ENCODE data around the gene PPP1R7.
"Not testable (repeated sequence)": the region's sequence is repeated elsewhere in the genome, so short reads cannot be mapped to it uniquely, and the experiment has no call there.

The PPP1R7 gene

DNA sequence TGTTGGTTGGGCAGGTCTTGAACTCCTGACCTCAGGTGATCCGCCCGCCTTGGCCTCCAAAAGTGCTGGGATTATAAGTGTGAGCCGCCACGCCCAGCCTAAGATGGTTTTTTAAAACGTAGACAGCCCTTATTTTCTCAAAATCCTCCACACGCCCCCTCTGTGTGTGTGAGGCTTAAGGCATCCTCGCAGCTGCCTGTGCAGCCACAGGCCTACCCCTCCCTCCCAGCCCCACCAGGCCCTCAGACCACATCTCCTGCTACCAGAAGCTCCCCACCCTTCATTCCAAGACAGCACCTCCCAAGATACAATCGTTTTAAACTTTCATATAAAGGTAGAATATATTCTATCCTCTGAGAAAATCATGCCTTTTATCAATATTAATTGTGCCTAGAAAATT, 43.0 kb downstream of the PPP1R7 start:
- DNase-seq (ENCODE audit: low read depth in 2 of 2) = no peak

DNA sequence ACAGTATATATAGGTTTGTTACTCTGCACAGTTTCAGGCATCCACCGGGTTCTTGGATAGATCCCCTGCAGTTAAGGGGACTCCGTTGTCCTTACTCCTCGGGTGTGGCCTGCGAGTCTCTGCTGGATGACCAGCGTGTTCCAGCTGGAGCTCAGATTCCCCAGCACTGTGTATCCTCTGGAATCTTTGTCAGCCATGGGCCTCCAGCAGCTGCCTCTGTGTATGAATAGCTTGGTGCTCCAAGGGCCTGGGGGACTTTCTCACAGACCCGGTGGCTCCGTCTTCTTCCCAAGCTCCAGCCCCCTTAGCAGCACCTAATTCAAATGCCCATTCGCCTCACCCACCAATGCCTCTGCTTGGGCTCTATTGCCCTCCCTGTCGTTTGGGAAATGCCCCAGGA, 44.5 kb downstream of the PPP1R7 start:
- no peak for DNase-seq (ENCODE audit: low read depth in 2 of 2)

DNA sequence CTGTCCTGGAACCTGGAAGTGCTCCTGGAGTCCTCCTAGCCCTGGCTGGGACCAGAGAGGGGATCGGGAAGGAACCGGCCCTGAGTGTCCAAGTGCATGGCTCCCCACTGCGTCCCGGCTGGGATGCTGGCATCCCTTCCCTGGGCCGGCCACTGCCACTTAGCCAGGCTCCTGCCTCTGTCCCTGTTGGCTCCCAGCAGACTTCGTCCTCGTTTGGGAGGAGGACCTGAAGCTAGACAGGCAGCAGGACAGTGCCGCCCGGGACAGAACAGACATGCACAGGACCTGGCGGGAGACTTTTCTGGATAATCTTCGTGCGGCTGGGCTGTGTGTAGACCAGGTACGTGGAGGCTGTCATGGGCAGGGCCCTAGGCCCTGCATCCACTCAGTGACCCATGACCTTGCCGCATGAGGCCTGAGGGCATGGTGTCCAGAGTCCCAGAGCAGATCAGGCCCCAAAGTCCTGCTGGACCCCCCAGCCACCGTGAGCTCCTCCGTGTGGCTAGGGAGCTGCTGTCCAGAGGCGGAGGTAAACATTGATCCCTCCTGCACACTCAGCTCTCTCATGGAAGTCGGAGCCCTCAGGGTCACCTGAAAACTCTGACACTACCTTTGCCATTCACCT, 45.4 kb downstream of the PPP1R7 start:
- DNase-seq (ENCODE audit: low read depth in 2 of 2) = no peak

DNA sequence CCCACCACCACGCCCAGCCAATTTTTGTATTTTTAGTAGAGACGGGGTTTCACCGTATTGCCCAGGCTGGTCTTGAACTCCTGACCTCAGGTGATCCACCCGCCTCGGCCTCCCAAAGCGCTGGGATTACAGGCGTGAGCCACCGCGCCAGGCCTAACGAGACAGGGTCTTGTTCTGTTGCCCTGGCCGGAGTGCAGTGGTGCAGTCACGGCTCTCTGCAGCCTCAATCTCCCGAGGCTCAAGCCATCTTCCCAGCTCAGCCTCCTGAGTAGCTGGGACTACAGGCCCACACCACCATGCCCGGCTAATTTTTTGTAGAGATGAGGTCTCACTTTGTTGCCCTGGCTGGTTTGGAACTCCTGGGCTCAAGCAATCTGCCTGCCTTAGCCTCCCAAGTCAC, 47.0 kb downstream of the PPP1R7 start:
- not testable (repeated sequence) for DNase-seq (ENCODE audit: low read depth in 2 of 2)

DNA sequence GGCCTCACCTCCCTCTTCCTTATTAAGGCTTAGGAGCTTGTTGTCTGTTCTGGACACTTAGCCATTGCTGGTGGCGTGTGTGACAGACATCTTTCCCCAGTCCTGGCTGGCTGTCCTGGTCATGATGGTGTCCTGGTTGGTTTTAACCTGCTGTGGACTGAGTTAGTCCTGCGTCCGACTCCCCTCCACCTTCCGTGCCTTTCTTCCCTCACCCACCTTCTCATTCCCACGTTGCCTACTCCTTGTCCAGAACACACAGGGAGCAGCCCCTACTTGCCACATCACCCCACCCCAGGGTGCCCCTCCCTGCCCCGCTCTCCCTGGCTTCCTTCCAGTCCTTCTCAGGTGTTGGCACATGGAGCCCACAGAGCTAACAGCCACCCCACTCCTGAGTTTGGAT, 47.7 kb downstream of the PPP1R7 start:
- DNase-seq (ENCODE audit: low read depth in 2 of 2) = no peak

DNA sequence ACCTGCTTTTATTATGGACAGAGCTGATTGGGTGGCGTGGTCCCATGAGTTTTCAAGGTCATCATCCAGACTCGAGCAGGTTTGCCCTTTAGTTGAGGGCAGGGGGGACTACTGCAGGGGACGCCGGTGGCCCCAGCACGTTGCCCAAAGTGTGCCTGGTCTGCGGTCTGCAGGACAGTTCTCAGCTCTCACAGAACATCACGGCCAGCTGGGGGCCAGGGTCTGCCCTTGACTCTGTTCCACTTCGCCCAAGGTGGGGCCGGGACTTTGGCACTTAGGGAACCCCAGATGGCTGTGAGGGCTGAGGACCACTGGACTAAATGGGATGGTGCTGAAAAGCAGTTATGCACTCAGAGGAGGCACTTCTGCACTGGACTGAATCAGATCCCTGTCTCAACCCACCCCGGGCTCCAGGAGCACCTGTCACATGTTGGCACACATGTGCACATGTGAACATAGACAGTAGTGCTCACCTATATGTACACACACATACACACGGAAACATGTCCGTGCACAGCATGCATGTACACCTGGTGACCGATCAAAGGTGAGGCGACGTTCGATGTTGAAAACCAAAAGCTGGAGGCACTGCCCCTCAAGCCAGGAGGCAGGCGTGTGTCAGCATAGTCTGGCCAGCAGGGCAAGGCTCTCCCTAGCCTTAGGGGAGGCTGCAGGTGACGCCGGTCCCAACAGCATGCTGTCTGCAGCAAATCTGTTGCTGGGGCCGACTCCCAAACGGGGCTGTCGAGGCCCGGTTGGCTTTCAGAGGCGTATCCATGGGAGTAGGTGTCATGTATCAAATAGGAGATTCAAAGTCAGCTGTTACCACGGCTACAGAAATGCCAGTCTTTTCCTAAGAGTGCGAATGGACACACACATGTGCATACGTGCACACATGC, 48.4 kb downstream of the PPP1R7 start:
- no peak for DNase-seq (ENCODE audit: low read depth in 2 of 2)

DNA sequence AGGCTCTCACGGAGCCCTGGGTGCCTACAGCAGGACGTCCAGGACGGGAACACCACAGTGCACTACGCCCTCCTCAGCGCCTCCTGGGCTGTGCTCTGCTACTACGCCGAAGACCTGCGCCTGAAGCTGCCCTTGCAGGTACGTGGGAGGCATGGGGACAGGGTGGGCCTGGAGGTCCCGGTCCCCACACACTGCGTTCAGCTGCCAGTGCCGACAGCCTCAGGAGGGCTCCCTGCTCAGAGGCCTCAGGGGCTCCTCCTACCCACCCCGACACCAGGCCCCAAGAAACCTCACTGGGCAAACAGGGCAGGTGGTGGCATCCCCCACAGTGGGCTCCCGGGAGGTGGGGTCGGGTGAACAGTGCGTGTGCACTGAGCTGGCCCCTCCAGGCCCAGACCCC, 49.0 kb downstream of the PPP1R7 start:
- DNase-seq (ENCODE audit: low read depth in 2 of 2) = no peak

DNA sequence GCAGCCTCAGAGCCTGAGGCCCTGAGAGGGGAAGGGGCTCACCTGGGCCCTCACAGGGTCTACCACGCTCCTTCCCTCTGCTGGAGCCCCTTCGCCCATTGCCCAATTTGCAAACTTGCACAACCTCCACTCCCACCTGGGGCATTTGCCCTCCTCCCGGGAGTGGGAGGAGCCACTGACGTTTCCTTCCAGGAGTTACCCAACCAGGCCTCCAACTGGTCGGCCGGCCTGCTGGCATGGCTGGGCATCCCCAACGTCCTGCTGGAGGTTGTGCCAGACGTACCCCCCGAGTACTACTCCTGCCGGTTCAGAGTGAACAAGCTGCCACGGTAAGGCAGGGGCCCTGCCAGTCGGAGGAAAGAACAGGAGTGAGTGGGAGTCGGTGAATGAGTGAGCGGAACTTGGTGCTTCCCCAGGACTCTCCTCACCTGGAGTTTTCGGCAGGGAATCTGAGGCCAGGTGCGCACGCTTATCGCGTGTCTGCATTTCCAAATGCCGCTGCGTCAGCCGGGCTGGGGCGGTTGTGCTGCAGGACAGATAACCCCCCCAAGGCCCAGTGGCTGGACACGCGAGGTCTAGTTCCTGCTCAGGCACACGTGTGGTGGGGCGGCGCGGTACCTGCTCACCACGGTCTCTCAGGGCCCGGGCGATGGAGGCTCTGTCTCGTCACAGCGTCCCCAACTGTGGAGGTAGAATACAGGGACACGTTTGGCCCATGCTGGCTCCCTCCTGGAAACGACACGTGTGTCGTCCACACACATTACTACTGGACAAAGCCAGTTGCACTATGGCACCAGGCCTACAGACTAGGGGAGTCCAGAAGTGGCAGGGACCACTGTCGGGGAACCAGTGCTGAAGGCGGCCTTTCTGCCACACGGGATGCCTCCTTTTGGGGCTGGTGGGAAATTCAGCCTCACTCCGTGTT, 49.9 kb downstream of the PPP1R7 start:
- DNase-seq (ENCODE audit: low read depth in 2 of 2) = no peak

DNA sequence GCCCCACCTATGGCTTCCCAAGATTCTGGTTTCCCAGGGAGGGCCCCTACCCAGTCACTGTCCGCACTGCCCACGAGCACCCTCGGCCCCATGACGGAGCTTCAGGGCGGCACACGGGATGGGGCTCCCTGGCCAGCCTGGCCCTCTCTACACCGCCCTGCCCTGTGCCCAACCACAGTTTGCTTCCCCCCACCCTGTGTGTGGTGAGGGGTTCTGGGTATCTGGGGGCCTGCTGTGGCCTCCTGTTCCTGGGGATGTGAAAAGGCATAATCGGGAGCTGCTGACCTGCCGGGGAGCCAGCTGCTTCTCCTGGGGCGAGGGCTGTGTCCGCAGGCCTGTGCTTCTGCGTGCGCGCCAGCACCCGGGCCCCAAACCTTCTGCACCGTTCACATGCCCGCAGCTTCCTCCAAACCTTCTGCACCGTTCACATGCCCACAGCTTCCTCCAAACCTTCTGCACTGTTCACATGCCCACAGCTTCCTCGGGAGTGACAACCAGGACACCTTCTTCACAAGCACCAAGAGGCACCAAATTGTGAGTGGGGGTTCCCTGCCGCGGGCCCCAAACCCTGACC, 50.6 kb downstream of the PPP1R7 start:
- no peak for DNase-seq (ENCODE audit: low read depth in 2 of 2)

DNA sequence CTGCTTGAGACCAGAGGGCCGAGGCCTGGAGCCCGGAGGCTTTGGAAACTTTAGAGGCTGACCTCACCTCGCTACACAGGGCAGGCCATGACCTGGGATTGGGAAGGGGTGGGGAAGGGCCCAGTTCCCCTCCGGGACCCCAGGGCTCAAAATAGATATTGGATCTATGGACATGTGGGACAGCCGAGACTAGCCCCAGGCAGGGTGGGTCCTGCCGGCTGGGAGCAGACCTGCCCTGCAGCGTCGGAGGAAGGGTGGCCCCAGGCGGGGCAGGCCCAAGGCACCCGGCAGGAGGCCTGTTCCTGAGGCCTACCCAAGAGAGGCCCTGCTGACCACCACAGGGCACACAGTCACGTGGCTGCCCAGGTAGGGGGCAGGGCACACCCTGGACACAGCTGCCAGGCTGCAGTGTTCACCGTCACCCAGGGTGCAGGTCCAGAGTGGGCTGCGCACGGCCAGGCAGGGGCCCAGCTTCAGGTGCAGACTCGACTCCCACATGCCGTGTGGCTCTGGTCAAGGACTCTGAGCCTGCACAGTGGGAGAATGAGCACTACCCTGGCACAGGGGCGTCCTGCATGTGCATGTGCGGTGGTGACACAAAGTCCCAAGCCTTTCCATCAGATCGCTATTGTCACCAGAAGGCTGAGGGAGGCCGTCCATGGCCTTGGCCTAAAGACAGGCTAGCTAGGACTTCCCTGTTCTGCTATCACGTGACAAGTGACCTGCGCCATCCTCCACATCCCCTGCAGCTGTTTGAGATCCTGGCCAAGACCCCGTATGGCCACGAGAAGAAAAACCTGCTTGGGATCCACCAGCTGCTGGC, 51.4 kb downstream of the PPP1R7 start:
- no peak for DNase-seq (ENCODE audit: low read depth in 2 of 2)

DNA sequence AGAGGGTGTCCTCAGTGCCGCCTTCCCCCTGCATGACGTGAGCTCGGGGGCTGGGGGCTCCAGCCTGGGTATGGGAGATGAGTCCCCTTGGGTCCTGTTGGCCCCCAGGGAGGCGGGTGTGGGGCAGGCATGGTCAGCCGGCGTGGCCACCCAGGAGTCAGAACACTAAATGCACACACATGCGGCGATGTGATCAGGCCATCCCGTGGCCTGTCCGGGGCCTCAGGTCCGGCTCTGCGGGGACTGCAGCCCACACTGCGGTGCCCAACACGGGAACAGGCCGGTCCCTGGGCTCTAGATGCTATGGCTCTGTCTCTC, 52.0 kb downstream of the PPP1R7 start:
- DNase-seq (ENCODE audit: low read depth in 2 of 2) = no peak

DNA sequence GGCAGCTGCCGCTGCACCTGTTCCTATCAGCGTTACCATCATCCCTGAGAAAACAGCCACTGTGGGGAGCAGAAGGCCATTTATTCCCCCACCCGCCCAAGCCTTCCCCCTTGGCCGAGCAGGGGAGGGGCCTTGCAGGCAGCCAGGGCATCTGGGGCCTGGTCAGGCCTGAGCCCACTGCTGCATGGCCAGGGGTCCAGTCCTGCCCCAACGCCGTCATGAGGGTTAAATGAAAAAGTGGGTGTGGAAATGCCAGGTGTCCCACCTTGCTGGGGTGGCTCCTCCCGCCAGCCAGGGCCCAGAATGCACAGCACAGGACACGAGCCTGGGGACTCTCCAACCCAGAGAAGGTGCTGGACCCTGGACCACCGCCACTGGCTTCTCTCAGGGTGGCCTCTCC, 52.4 kb downstream of the PPP1R7 start:
- DNase-seq (ENCODE audit: low read depth in 2 of 2) = no peak

DNA sequence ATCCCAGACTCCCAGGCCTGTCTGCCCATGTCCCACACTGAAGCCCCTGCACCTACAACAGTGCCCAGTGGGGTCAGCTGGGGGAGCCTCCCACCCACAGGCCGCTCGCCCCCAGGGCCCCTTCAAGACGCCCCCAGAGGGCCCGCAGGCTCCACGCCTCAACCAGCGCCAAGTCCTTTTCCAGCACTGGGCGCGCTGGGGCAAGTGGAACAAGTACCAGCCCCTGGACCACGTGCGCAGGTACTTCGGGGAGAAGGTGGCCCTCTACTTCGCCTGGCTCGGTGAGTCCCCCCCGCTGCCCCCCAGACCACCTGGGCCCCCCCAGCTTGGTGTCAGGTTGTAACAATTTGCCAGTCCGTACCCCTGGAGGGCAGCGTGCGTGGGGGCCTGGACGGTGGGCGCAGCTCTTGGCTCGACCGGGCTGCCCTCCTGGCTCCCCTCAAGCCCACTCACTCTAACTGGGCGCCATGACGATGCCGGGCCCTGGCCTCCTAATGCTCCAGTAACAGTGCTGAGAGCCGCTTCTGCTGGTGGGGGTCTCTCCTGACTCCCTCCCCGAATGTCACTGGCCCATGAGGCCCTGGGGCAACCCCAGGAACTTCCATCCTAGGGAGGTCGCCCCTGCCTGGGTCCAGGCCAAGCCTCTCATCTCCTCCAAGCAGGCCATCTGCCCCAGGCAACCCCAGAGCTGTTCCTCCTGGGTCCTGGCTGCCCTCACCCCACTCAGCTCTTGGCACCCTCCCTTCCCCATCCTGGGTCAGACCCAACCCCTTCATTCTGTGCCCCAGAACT, 53.1 kb downstream of the PPP1R7 start:
- DNase-seq (ENCODE audit: low read depth in 2 of 2) = no peak

DNA sequence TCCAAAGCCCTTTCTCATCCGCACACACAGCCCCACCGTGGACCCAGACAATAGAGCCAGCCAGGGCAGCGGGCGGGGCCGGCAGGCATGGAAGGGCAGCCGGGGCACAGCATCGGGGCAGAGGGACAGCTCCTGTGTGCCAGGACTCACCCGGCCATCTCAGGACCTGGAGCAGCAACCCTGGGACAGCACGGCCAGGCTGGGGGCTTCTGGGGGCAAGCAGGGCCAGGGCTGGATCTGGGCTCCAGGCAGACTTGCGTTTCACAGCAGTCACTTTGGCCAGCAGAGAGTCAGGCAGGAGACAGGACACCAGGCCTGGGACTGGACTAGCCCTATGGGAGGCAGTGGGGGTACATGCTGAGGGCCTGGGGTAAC, 53.7 kb downstream of the PPP1R7 start:
- no peak for DNase-seq (ENCODE audit: low read depth in 2 of 2)

DNA sequence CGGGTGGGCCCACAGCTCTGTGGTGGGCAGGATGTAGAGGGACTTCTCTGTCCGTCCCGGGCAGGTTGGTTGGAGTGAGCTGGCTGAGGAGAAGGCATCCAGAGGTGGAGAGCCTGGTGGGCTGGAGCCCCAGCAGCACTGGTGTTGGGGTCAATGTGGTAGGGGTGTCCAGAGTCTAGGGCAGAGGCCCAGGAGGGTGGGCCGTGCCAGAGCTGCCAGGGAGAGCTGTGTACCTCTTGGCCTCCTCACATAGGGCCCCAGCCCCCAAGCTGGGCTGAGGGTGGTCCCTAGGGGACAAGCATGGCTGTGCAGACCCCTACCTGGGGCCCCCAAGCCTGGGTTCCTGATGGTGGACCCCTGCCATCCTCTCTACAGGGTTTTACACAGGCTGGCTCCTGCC, 54.2 kb downstream of the PPP1R7 start:
- DNase-seq (ENCODE audit: low read depth in 2 of 2) = no peak

DNA sequence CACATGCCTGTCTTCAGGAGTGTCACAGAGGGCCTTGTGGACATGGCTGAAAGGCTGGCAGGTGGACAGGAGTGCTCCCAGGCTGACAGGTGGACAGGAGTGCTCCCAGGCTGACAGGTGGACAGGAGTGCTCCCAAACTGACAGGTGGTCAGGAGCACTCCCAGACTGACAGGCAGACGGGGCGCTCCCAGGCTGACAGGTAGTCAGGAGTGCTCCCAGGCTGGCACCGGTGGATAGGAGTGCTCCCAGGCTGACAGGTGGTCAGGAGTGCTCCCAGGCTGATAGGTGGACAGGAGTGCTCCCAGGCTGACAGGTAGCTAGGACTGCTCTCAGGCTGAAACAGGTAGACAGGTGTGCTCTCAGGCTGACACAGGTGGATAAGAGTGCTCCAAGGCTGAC, 54.8 kb downstream of the PPP1R7 start:
- DNase-seq (ENCODE audit: low read depth in 2 of 2) = no peak

DNA sequence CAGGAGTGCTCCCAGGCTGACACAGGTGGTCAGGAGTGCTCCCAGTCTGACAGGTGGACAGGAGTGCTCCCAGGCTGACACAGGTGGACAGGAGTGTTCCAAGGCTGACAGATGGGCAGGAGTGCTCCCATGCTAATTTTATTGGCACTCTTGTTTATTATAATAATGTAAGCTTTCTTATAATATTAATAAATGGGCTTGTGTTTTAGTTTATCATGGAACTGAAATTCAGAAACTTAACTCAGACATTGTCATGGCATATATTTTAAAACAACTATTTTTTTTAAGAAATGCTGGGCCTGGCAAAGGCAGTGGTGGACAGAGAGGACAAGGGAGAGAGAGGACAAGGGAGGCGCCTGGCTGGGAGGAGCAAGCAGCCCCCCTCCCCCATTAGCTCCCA, 56.9 kb downstream of the PPP1R7 start:
- DNase-seq (ENCODE audit: low read depth in 2 of 2) = no peak

DNA sequence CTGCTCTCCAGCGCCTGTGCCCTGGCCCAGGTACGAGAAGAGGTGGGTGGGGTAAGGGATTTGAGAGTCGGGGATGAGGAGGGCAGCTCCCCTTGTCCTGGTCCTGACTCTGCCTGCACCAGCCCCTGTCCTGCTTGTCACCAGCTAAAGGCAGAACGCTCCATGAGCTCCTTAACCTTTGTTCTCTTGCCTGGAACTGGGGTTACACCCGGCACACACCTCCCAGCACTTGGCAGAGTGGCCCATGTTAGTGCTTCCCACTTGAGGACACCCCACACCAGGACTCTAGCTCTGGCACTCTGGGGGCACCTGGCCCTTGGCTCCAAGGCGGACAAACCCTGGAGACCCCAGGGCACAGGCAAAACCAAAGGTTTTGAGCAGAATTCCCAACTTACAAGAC, 57.4 kb downstream of the PPP1R7 start:
- no peak for DNase-seq (ENCODE audit: low read depth in 2 of 2)

DNA sequence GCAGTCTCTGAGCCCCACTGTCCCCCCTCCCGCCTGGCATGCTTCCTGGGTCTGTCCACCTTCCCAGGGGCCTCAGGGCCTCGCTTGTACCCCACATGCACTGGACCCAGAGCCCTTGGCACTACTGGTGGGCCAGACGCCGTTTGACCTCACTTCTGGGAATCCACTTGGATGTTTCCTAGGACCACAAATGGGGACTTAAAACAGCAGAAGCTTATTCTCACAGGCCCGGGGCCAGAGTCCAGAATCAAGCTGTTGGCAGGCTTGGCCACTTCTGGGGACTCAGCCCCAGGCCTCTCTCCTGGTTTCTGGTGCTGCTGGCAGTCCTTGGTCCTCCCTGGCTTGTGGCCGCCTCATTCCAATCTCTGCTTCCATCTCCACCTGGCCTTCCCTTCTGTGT, 57.8 kb downstream of the PPP1R7 start:
- no peak for DNase-seq (ENCODE audit: low read depth in 2 of 2)

DNA sequence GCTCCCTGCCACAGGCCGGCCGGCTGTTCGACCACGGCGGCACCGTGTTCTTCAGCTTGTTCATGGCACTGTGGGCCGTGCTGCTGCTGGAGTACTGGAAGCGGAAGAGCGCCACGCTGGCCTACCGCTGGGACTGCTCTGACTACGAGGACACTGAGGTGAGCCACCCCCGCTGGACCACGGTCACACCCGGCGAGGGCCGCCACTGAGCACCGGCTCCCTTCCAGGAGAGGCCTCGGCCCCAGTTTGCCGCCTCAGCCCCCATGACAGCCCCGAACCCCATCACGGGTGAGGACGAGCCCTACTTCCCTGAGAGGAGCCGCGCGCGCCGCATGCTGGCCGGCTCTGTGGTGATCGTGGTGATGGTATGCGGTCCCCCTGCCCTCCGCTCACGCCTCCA, 59.0 kb downstream of the PPP1R7 start:
- no peak for DNase-seq (ENCODE audit: low read depth in 2 of 2)

DNA sequence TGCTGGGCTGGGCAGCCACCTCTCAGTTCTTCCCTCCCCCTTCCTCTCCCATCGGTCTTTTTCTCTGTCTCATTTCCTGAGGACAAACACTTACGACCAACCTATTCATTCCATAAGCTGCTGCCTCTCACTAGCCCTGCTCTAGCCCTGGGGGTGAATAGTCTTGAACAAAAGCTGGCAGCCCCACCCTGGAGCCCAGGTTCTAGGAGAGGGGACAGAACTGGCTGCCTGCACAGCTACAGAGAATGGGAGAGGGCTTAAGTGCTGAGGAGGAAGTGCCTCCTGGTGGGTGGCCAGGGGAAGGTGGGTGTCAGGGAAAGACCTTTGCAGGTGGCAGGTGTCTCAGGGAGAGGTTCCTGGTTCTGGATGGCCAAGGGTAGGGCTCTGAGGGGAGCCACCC, 61.0 kb downstream of the PPP1R7 start:
- DNase-seq (ENCODE audit: low read depth in 2 of 2) = no peak
